Breast epithelium (tissue), 3 donors: ENCODE data around the gene IKZF2.

ENCODE experiments used
- POLR2AphosphoS5 ChIP-seq, 3 donors: sonication (generic); formaldehyde crosslinking; IDR thresholded peaks; one replicate each; pipeline ENCODE4 v1.6.1; 2017; ENCODE audit warnings: antibody characterized with exemption in 3 of 3
- TF ChIP-seq, protein P1 (sequence below), 3 donors: fragments of 450-650 bp; IDR thresholded peaks; one replicate each; pipeline ENCODE4 v1.5.1; 2016 to 2017; ENCODE audit warnings: antibody characterized with exemption in 3 of 3, mild to moderate bottlenecking in 3 of 3, moderate library complexity in 3 of 3

DNA sequence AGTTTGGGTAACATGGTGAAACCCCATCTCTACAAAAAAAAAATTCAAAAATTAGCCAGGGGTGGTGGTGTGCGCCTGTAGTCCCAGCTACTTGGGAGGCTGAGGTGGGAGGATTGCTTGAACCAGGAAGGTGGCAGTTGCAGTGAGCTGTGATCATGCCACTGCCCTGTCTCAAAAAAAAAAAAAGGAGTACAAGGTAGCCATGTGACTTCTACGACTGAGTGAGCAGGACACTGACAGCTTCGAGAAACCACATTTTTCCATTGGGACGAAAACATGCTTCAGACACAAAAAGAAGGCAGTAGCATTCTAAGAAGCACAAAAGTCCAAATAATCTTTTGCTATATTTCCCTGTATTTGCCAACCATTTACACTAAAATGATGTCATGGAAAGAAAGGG is 19.7 kb upstream of the IKZF2 start:
- TF ChIP-seq POLR2AphosphoS5 (IDR thresholded peaks at IDR 0.05), result no peak
- TF ChIP-seq, protein P1, sequence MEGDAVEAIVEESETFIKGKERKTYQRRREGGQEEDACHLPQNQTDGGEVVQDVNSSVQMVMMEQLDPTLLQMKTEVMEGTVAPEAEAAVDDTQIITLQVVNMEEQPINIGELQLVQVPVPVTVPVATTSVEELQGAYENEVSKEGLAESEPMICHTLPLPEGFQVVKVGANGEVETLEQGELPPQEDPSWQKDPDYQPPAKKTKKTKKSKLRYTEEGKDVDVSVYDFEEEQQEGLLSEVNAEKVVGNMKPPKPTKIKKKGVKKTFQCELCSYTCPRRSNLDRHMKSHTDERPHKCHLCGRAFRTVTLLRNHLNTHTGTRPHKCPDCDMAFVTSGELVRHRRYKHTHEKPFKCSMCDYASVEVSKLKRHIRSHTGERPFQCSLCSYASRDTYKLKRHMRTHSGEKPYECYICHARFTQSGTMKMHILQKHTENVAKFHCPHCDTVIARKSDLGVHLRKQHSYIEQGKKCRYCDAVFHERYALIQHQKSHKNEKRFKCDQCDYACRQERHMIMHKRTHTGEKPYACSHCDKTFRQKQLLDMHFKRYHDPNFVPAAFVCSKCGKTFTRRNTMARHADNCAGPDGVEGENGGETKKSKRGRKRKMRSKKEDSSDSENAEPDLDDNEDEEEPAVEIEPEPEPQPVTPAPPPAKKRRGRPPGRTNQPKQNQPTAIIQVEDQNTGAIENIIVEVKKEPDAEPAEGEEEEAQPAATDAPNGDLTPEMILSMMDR (IDR thresholded peaks at IDR 0.05), result no peak
